ENCODE data around the gene RIPK3. TPM values are rescaled to one million over a fixed set of nuclear protein-coding genes. Genes with fewer than 3 reads are reported as not detected.

The RIPK3 gene
- total and polyA plus RNA-seq, 4 donors: 1.0 to 2.9 (median 1.9) TPM

- TF ChIP-seq YY1 (IDR thresholded peaks at IDR 0.05) (no peak), ZBTB33 (IDR thresholded peaks at IDR 0.05) (no peak), MAX (IDR thresholded peaks at IDR 0.05) (no peak), RXRA (IDR thresholded peaks at IDR 0.05) (no peak), JUND (IDR thresholded peaks at IDR 0.05) (no peak), FOXA1 (IDR thresholded peaks at IDR 0.05) (no peak), HNF4G (IDR thresholded peaks at IDR 0.05) (no peak), HNF4A (conservative IDR thresholded peaks at IDR 0.05) (no peak), SP1 (IDR thresholded peaks at IDR 0.05) (no peak), NR2F2 (IDR thresholded peaks at IDR 0.05) (no peak), RAD21 (IDR thresholded peaks at IDR 0.05) (no peak)
- TF ChIP-seq, protein P1, sequence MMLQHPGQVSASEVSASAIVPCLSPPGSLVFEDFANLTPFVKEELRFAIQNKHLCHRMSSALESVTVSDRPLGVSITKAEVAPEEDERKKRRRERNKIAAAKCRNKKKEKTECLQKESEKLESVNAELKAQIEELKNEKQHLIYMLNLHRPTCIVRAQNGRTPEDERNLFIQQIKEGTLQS (IDR thresholded peaks at IDR 0.05): no peak
These were observed 28.4 kb upstream of the RIPK3 start (continued) for GRCh38 chr14:24368212-24368561.

- TF ChIP-seq ZBTB33 (IDR thresholded peaks at IDR 0.05) (no peak), TAF1 (conservative IDR thresholded peaks at IDR 0.05) (no peak), FOXA2 (IDR thresholded peaks at IDR 0.05) (no peak), REST (IDR thresholded peaks at IDR 0.05) (no peak)
- H3K4me1 ChIP-seq (ENCODE audit: control insufficient read depth in 4 of 4, insufficient read depth in 4 of 4, low read length in 3 of 4): peaks cover 0 to 5% (median 3%) of the 10 kb centered on the region in 4 donors
These were observed 27.9 kb upstream of the RIPK3 start, which contains the start of gene NFATC4 for GRCh38 chr14:24367514-24368211. Gene NFATC4 (plus strand): TSS chr14:24368184. CDS start chr14:24368341, 157 bp downstream.

More at GRCh38 chr14:24367514-24368211, 27.9 kb upstream of the RIPK3 start, which contains the start of gene NFATC4:
- H3K36me3 ChIP-seq (ENCODE audit: control insufficient read depth in 4 of 4, insufficient read depth in 3 of 4, low read depth in 1 of 4, low read length in 3 of 4): no peaks in the 10 kb centered on the region
- H3K27me3 ChIP-seq (ENCODE audit: control insufficient read depth in 4 of 4, insufficient read depth in 4 of 4, low read length in 3 of 4): peaks cover 0 to 5% (median 0%) of the 10 kb centered on the region in 4 donors
- H3K9ac ChIP-seq (ENCODE audit: low read depth in 1 of 2, low read length in 2 of 2): no peak within 1 kb of the TSS
- peak within 1 kb of the TSS in 1 of 3 donors; percentile 28 for H3K4me3 ChIP-seq (ENCODE audit: low read depth in 1 of 3, low read length in 3 of 3)
- 19% methylated on average over 21 of the region's 21 CpGs for WGBS
- peak within 1 kb of the TSS; percentile 54 to 70 for H3K27ac ChIP-seq (ENCODE audit: low read depth in 1 of 2, low read length in 2 of 2)
- H3K9me3 ChIP-seq (ENCODE audit: control insufficient read depth in 4 of 4, low read length in 3 of 4): no peaks in the 10 kb centered on the region
- no peak for DNase-seq (ENCODE audit: low spot score)

All from liver (tissue), 9 donors.